H9 (cell line): Measurements from ENCODE around the gene KIF21A. TPM values are rescaled to one million over a fixed set of nuclear protein-coding genes. Genes with fewer than 3 reads are reported as not detected.

Experiments used
- DNase-seq: peaks from one replicate; pipeline ENCODE4 v3.0.0-alpha.2; 2017
- H2AFZ ChIP-seq: one replicate; pipeline ENCODE4 v1.6.1; 2013; ENCODE audit warnings: mild to moderate bottlenecking, low read length, control low read depth, moderate library complexity
- H2AK5ac ChIP-seq: 2 replicates; pipeline ENCODE4 v1.6.1; 2013; ENCODE audit warnings: low read length, control low read depth, mixed read lengths; ENCODE audit not compliant: insufficient read length
- H2BK120ac ChIP-seq: one replicate; pipeline ENCODE4 v1.6.1; 2013; ENCODE audit warnings: low read depth, mild to moderate bottlenecking, low read length, control low read depth, inconsistent platforms; ENCODE audit not compliant: poor library complexity, severe bottlenecking
- H2BK12ac ChIP-seq: 2 replicates; pipeline ENCODE4 v1.6.1; 2013; ENCODE audit warnings: low read length, control low read depth, mixed read lengths, low read depth; ENCODE audit not compliant: insufficient read length
- H2BK15ac ChIP-seq: 2 replicates; pipeline ENCODE4 v1.6.1; 2013; ENCODE audit warnings: low read depth, low read length, control low read depth
- H2BK20ac ChIP-seq: one replicate; pipeline ENCODE4 v1.6.1; 2013; ENCODE audit warnings: low read depth, mild to moderate bottlenecking, low read length, control low read depth, inconsistent platforms; ENCODE audit not compliant: poor library complexity, severe bottlenecking
- H2BK5ac ChIP-seq: 2 replicates; pipeline ENCODE4 v1.6.1; 2013; ENCODE audit warnings: low read length, control low read depth, mixed read lengths; ENCODE audit not compliant: insufficient read length
- H3K14ac ChIP-seq: 2 replicates; pipeline ENCODE4 v1.6.1; 2013; ENCODE audit warnings: low read length, control low read depth; ENCODE audit not compliant: insufficient read depth
- H3K18ac ChIP-seq: 2 replicates; pipeline ENCODE4 v1.6.1; 2013; ENCODE audit warnings: low read depth, mild to moderate bottlenecking, mixed read lengths, low read length, control low read depth; ENCODE audit not compliant: insufficient read length
- H3K23ac ChIP-seq: 2 replicates; pipeline ENCODE4 v1.6.1; 2013; ENCODE audit warnings: low read length, control low read depth, mixed read lengths, low read depth; ENCODE audit not compliant: insufficient read length
- H3K23me2 ChIP-seq: 2 replicates; pipeline ENCODE4 v1.6.1; 2013; ENCODE audit warnings: low read depth, mild to moderate bottlenecking, mixed read lengths, low read length, control low read depth; ENCODE audit not compliant: insufficient read length, poor library complexity, severe bottlenecking
- H3K27ac ChIP-seq: 2 replicates; pipeline ENCODE4 v1.5.1; 2013; ENCODE audit warnings: low read length, control low read depth, mixed read lengths, low read depth; ENCODE audit not compliant: insufficient read length
- H3K27me3 ChIP-seq: 2 replicates; pipeline ENCODE4 v1.6.1; 2013; ENCODE audit warnings: low read length, control low read depth, inconsistent platforms; ENCODE audit not compliant: insufficient read depth
- H3K4ac ChIP-seq: 2 replicates; pipeline ENCODE4 v1.6.1; 2013; ENCODE audit warnings: low read depth, mild to moderate bottlenecking, control low read depth, inconsistent platforms, low read length, moderate library complexity
- H3K4me1 ChIP-seq: 2 replicates; pipeline ENCODE4 v1.6.1; 2013; ENCODE audit warnings: low read length, control low read depth, inconsistent platforms; ENCODE audit not compliant: insufficient read depth
- H3K4me2 ChIP-seq: 2 replicates; pipeline ENCODE4 v1.6.1; 2013; ENCODE audit warnings: low read length, control low read depth, mixed read lengths; ENCODE audit not compliant: insufficient read length, insufficient read depth
- H3K56ac ChIP-seq: 2 replicates; pipeline ENCODE4 v1.6.1; 2013; ENCODE audit warnings: low read depth, mild to moderate bottlenecking, mixed read lengths, low read length, control low read depth; ENCODE audit not compliant: insufficient read length
- H3K79me1 ChIP-seq: 2 replicates; pipeline ENCODE4 v1.6.1; 2013; ENCODE audit warnings: low read depth, mild to moderate bottlenecking, moderate library complexity, low read length, control low read depth, inconsistent platforms; ENCODE audit not compliant: insufficient read depth, poor library complexity, severe bottlenecking
- H3K79me2 ChIP-seq: 2 replicates; pipeline ENCODE4 v1.6.1; 2013; ENCODE audit warnings: low read length, control low read depth, inconsistent platforms; ENCODE audit not compliant: insufficient read depth
- H3K9ac ChIP-seq: 2 replicates; pipeline ENCODE4 v1.6.1; 2013; ENCODE audit warnings: low read length, control low read depth, mixed read lengths; ENCODE audit not compliant: insufficient read length; ENCODE audit errors: extremely low read depth
- H3K9me3 ChIP-seq: one replicate; pipeline ENCODE4 v1.6.1; 2013; ENCODE audit warnings: low read depth, low read length, inconsistent platforms; ENCODE audit not compliant: control insufficient read depth
- H3T11ph ChIP-seq: one replicate; pipeline ENCODE4 v1.6.1; 2013; ENCODE audit warnings: mild to moderate bottlenecking, low read length, control low read depth, inconsistent platforms
- H4K20me1 ChIP-seq: one replicate; pipeline ENCODE4 v1.6.1; 2013; ENCODE audit not compliant: control insufficient read depth, insufficient read length, insufficient read depth
- H4K5ac ChIP-seq: 2 replicates; pipeline ENCODE4 v1.6.1; 2013; ENCODE audit warnings: low read depth, mild to moderate bottlenecking, mixed read lengths, low read length, control low read depth; ENCODE audit not compliant: insufficient read length
- H4K8ac ChIP-seq: replicated peaks from 2 replicates; pipeline ENCODE4 v1.6.1; 2013; ENCODE audit warnings: low read length, control low read depth, mixed read lengths, low read depth; ENCODE audit not compliant: insufficient read length
- H4K91ac ChIP-seq: 2 replicates; pipeline ENCODE4 v1.6.1; 2013; ENCODE audit warnings: low read depth, mild to moderate bottlenecking, moderate library complexity, mixed read lengths, low read length, control low read depth; ENCODE audit not compliant: insufficient read length
- H3K27ac Mint-ChIP-seq, 3 experiments: 2 replicates in 2 of 3; 3 replicates in 1 of 3; pipeline ENCODE4 v1.8.0; 2020 to 2021; ENCODE audit warnings: mixed read lengths in 3 of 3, mild to moderate bottlenecking in 1 of 3, moderate library complexity in 1 of 3
- H3K27me3 Mint-ChIP-seq: 2 replicates; pipeline ENCODE4 v1.8.0; 2021; ENCODE audit warnings: low read depth, mild to moderate bottlenecking, moderate library complexity, mixed read lengths
- H3K36me3 Mint-ChIP-seq, 3 experiments: 2 replicates in 2 of 3; 3 replicates in 1 of 3; pipeline ENCODE4 v1.8.0; 2020 to 2021; ENCODE audit warnings: low read depth in 3 of 3, mixed read lengths in 3 of 3; ENCODE audit not compliant: insufficient read depth in 1 of 3
- H3K4me1 Mint-ChIP-seq, 2 experiments: 2 replicates each; pipeline ENCODE4 v1.8.0; 2020; ENCODE audit warnings: mixed read lengths in 2 of 2
- H3K4me3 Mint-ChIP-seq, 2 experiments: 2 replicates in 1 of 2; 3 replicates in 1 of 2; pipeline ENCODE4 v1.8.0; 2020 to 2021; ENCODE audit warnings: mild to moderate bottlenecking in 2 of 2, mixed read lengths in 2 of 2, moderate library complexity in 1 of 2
- H3K9me3 Mint-ChIP-seq, 2 experiments: 2 replicates in 1 of 2; 3 replicates in 1 of 2; pipeline ENCODE4 v1.8.0; 2020; ENCODE audit warnings: mild to moderate bottlenecking in 2 of 2, mixed read lengths in 2 of 2, moderate library complexity in 1 of 2
- CTCF ChIP-seq: fragments of 200-600 bp; sonication (generic); conservative IDR thresholded peaks from 3 replicates; pipeline ENCODE4 v1.8.0; 2021; ENCODE audit warnings: antibody characterized with exemption, mild to moderate bottlenecking
- WGBS: extraction: QIAGEN DNeasy Blood & Tissue Kit; methylation state at CpG from one replicate; pipeline ENCODE4 v1.1.7; 2013; ENCODE audit warnings: missing lambda C conversion rate, low lambda C conversion rate, mixed read lengths; ENCODE audit not compliant: insufficient read length; ENCODE audit errors: extremely low coverage; 5-methylcytosine and 5-hydroxymethylcytosine counted together
- total RNA-seq: library from RNA; stranded (reverse); gene quantifications from 2 replicates; pipeline ENCODE4 v1.2.1, GENCODE V29; 2021

KIF21A gene
- total RNA-seq, 1 experiment from 2014 or later = 17.2 TPM

GRCh38 chr12:39451977-39452376 is 9.1 kb upstream of the KIF21A start:
- no peak overlapping the region for H3K27ac ChIP-seq
- H3K14ac ChIP-seq = no peak overlapping the region
- H3K4me2 ChIP-seq = peak overlapping the region; percentile 31
- no peaks in the 10 kb centered on the region; the same call in 1 of the 2 replicates for H3K4me1 ChIP-seq
- H3K36me3 Mint-ChIP-seq = no peaks in the 10 kb centered on the region
- no peak for DNase-seq
- no peak overlapping the region for H2BK12ac ChIP-seq
- peak overlapping the region in 1 of 2 experiments; percentile 18; a peak in 2 of 5 replicates for H3K4me3 Mint-ChIP-seq
- H3K4ac ChIP-seq = no peak overlapping the region
- H3K9ac ChIP-seq = no peak overlapping the region
- no peak overlapping the region for H2BK5ac ChIP-seq
- WGBS = no CpG with 5 or more reads among the region's 1 CpG
- no peaks in the 10 kb centered on the region for H4K20me1 ChIP-seq
- TF ChIP-seq CTCF = no peak
- no peak overlapping the region for H2AK5ac ChIP-seq
- no peak overlapping the region for H4K91ac ChIP-seq
- H4K5ac ChIP-seq = no peak overlapping the region
- no peak overlapping the region for H2BK15ac ChIP-seq
- no peak overlapping the region for H3K18ac ChIP-seq
- H2BK120ac ChIP-seq = no peak overlapping the region
- H3K4me1 Mint-ChIP-seq = peaks cover 22 to 26% of the 10 kb centered on the region in 2 experiments
- no peaks in the 10 kb centered on the region for H3K9me3 ChIP-seq
- H3T11ph ChIP-seq = no peak overlapping the region
- no peak overlapping the region for H3K56ac ChIP-seq
- H4K8ac ChIP-seq = no peak overlapping the region
- no peak overlapping the region for H2BK20ac ChIP-seq
- no peaks in the 10 kb centered on the region for H3K79me1 ChIP-seq
- H3K27ac Mint-ChIP-seq = peak overlapping the region in 2 of 3 experiments; percentile 81 to 85; a peak in 2 of 7 replicates
- no peaks in the 10 kb centered on the region for H3K27me3 ChIP-seq
- H2AFZ ChIP-seq = no peak overlapping the region
- no peak overlapping the region for H3K23ac ChIP-seq
- H3K9me3 Mint-ChIP-seq = no peaks in the 10 kb centered on the region
- no peaks in the 10 kb centered on the region for H3K79me2 ChIP-seq
- H3K27me3 Mint-ChIP-seq = no peaks in the 10 kb centered on the region
- H3K23me2 ChIP-seq = no peaks in the 10 kb centered on the region
